ENCODE data around the gene ALDH5A1. TPM values are rescaled to one million over a fixed set of nuclear protein-coding genes. Genes with fewer than 3 reads are reported as not detected.
"Not testable (repeated sequence)": the region's sequence is repeated elsewhere in the genome, so short reads cannot be mapped to it uniquely, and the experiment has no call there.

Gene ALDH5A1
- total and polyA plus RNA-seq, 12 donors, result 1.9 to 45.5 (median 29.5) TPM

- intact Hi-C loops (cut with DNase I), result no loop called here
- no peak for TF ChIP-seq CTCF (IDR thresholded peaks at IDR 0.05)
- Histone ChIP-seq H3K36me3 (peaks cover 0 to 80% (median 14%) of the 10 kb centered on the region in 9 donors), H3K4me1 (no peaks in the 10 kb centered on the region), H3K4me3 (no peak overlapping the region), H3K9me3 (peaks cover 0 to 8% (median 0%) of the 10 kb centered on the region in 11 donors), H3K27ac (no peak overlapping the region), H3K27me3 (no peaks in the 10 kb centered on the region)
- ATAC-seq (no peak), DNase-seq (no peak)
- WGBS, 2 donors, result 92% methylated on average over 14 of the region's 14 CpGs
Observed at GRCh38 chr6:24504649-24505586, 10.1 kb downstream of the ALDH5A1 start.

GRCh38 chr6:24506814-24507520, 12.2 kb downstream of the ALDH5A1 start:
- DNase-seq (no peak), ATAC-seq (no peak)
- H3K36me3 ChIP-seq, result peaks cover 0 to 100% (median 15%) of the 10 kb centered on the region in 9 donors
- no peaks in the 10 kb centered on the region for H3K27me3 ChIP-seq
- H3K27ac ChIP-seq, result no peak overlapping the region
- no peak overlapping the region for H3K4me3 ChIP-seq
- TF ChIP-seq CTCF (IDR thresholded peaks at IDR 0.05), result no peak
- 95 to 98% methylated on average over 3 of the region's 3 CpGs for WGBS, 2 donors
- H3K9me3 ChIP-seq, result peaks cover 0 to 8% (median 0%) of the 10 kb centered on the region in 11 donors
- no peaks in the 10 kb centered on the region for H3K4me1 ChIP-seq
- intact Hi-C loops (cut with DNase I), result no loop called here

- H3K4me1 ChIP-seq, H3K4me3 ChIP-seq, H3K27ac ChIP-seq, DNase-seq, ATAC-seq, H3K27me3 ChIP-seq, H3K9me3 ChIP-seq: not testable (repeated sequence)
- H3K36me3 ChIP-seq, result peaks cover 0 to 97% (median 11%) of the 10 kb centered on the region in 9 donors
- intact Hi-C loops (cut with DNase I), result loop anchor here in 3 of 10 donors (5.0 to 10.0 kb wide), 3 partner anchors 65 to 183 kb away; no protein-coding TSS in a partner anchor
- 63 to 68% methylated on average over 6 of the region's 6 CpGs for WGBS, 2 donors
Observed at GRCh38 chr6:24511976-24512375, 17.2 kb downstream of the ALDH5A1 start.

GRCh38 chr6:24513602-24514001, 18.8 kb downstream of the ALDH5A1 start:
- ATAC-seq (no peak), DNase-seq (no peak)
- Histone ChIP-seq H3K27me3 (no peaks in the 10 kb centered on the region), H3K27ac (no peak overlapping the region), H3K9me3 (peaks cover 0 to 2% (median 0%) of the 10 kb centered on the region in 11 donors), H3K4me1 (no peaks in the 10 kb centered on the region), H3K4me3 (no peak overlapping the region), H3K36me3 (peaks cover 0 to 85% (median 11%) of the 10 kb centered on the region in 9 donors)
- 82 to 90% methylated on average over 4 of the region's 4 CpGs for WGBS, 2 donors
- no peak for TF ChIP-seq CTCF (IDR thresholded peaks at IDR 0.05)
- intact Hi-C loops (cut with DNase I), result loop anchor here in 3 of 10 donors (5.0 to 10.0 kb wide), 3 partner anchors 66 to 181 kb away; no protein-coding TSS in a partner anchor
